ENCODE measurements around the gene MTCL1.

DNA sequence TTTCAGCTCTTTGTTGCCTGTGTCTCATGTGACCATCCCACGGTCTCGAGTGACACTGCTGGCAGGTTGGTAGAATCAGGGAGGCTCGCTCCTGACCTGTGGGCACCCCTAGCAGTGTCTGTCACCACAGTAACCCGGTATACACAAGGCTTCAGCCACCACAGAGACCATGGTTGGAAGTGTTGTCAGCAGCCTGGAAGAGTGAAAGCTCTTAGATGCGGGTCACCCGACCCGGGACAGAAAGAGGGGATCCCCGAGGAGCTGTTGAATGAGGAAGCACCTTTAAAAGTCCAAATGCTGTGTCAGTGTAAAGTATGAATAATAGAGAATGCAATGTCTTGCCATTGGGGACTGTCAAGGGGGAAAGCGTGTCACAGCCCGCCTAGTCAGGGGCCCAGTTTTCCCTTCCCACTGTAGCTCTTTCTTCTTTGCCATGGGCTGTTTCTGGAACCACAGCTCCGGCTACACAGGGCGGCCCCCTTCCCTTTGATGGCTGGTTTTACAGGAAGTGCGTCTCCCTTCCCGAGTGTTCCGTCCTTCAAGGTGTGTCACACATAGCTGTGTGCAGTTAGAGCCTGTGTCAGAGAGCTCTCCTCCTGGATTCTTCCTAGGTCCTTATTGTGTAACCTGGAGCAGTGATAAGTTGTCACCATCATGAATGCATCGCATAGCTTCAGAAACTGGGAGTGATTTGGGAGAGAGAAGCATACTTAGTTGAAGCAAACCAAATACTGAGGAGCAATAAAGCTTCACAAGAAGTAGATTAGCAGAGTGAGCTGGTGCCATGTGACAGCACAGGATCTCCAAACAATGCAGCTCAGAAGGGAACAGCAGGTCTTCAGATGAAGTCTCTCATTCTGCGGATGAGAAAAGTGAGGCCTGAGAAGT, 81.4 kb downstream of the MTCL1 start:
- TF ChIP-seq, protein P1, sequence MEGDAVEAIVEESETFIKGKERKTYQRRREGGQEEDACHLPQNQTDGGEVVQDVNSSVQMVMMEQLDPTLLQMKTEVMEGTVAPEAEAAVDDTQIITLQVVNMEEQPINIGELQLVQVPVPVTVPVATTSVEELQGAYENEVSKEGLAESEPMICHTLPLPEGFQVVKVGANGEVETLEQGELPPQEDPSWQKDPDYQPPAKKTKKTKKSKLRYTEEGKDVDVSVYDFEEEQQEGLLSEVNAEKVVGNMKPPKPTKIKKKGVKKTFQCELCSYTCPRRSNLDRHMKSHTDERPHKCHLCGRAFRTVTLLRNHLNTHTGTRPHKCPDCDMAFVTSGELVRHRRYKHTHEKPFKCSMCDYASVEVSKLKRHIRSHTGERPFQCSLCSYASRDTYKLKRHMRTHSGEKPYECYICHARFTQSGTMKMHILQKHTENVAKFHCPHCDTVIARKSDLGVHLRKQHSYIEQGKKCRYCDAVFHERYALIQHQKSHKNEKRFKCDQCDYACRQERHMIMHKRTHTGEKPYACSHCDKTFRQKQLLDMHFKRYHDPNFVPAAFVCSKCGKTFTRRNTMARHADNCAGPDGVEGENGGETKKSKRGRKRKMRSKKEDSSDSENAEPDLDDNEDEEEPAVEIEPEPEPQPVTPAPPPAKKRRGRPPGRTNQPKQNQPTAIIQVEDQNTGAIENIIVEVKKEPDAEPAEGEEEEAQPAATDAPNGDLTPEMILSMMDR (IDR thresholded peaks at IDR 0.05) = no peak
- TF ChIP-seq POLR2A (IDR thresholded peaks at IDR 0.05) = no peak

Data from right lobe of liver (tissue), 4 donors.